Ishikawa (cell line): ENCODE results near the gene RHBDF2.

Experiments used
- CEBPB ChIP-seq: IDR thresholded peaks from 2 replicates; pipeline ENCODE4 v1.6.1; 2012
- CREB1 ChIP-seq: IDR thresholded peaks from 2 replicates; pipeline ENCODE4 v1.6.1; 2012; ENCODE audit warnings: low read depth
- EGR1 ChIP-seq: IDR thresholded peaks from 2 replicates; pipeline ENCODE4 v1.6.1; 2012
- EP300 ChIP-seq: IDR thresholded peaks from 2 replicates; pipeline ENCODE4 v1.6.1; 2012; ENCODE audit warnings: borderline replicate concordance
- FOXM1 ChIP-seq: IDR thresholded peaks from 2 replicates; pipeline ENCODE4 v1.6.1; 2012; ENCODE audit warnings: low read depth, borderline replicate concordance
- MAX ChIP-seq: IDR thresholded peaks from 2 replicates; pipeline ENCODE4 v1.6.1; 2012
- NFIC ChIP-seq: IDR thresholded peaks from 2 replicates; pipeline ENCODE4 v1.6.1; 2012
- RAD21 ChIP-seq: IDR thresholded peaks from 2 replicates; pipeline ENCODE4 v1.6.1; 2012; ENCODE audit warnings: low read depth
- REST ChIP-seq: IDR thresholded peaks from 2 replicates; pipeline ENCODE4 v1.6.1; 2012; ENCODE audit warnings: low read depth, mild to moderate bottlenecking
- TAF1 ChIP-seq: IDR thresholded peaks from 2 replicates; pipeline ENCODE4 v1.6.1; 2012; ENCODE audit warnings: low read depth, mild to moderate bottlenecking
- TCF12 ChIP-seq: IDR thresholded peaks from 2 replicates; pipeline ENCODE4 v1.6.1; 2012; ENCODE audit warnings: low read depth
- TEAD4 ChIP-seq: IDR thresholded peaks from 2 replicates; pipeline ENCODE4 v1.6.1; 2012
- YY1 ChIP-seq: IDR thresholded peaks from 2 replicates; pipeline ENCODE4 v1.6.1; 2012; ENCODE audit warnings: low read depth
- ZBTB7A ChIP-seq: IDR thresholded peaks from 2 replicates; pipeline ENCODE4 v1.6.1; 2012; ENCODE audit warnings: low read depth
- TF ChIP-seq, protein P1 (sequence below): IDR thresholded peaks from 2 replicates; pipeline ENCODE4 v1.6.1; 2012

Gene RHBDF2

GRCh38 chr17:76497979-76498875 is 3.0 kb downstream of the RHBDF2 start:
- no peak for TF ChIP-seq EP300

DNA sequence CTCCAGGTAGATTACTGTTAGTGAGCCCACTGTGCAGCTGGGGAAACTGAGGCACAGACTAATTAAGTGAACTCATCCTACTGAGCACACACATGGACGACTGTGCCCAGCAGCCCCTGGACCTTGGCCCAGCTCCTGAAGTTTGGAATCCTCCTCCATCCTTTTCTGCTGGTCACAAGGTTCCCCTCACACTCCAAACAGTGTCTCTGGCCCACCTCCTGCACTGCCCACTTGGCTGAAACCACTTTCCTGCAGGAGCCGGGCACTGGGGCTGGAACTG is 3.6 kb downstream of the RHBDF2 start:
- TF ChIP-seq EGR1 (no peak), EP300 (no peak), YY1 (no peak), TAF1 (no peak), RAD21 (no peak), NFIC (no peak), CREB1 (no peak)

DNA sequence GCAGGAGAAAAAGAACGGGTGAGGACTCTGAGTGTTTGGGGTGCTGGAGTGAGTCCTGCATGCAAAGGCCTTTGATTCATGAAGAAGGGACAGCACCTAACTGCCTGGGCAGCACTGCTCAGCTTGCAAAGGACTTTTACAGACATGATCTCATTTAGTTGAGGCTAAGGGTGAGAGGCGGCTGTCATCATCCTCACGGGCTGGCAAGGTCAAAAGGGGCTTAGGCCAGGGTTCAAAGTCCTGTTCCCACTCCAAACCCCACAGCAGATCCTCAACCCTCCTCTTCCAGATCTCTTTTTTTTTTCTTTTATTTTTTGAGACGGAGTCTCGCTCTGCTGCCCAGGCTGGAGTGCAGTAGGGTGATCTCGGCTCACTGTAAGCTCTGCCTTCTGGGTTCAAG is 4.8 kb downstream of the RHBDF2 start:
- TF ChIP-seq REST, result no peak
- TF ChIP-seq EP300, result no peak
- no peak for TF ChIP-seq CEBPB
- TF ChIP-seq FOXM1, result no peak
- no peak for TF ChIP-seq RAD21
- no peak for TF ChIP-seq NFIC
- no peak for TF ChIP-seq CREB1
- no peak for TF ChIP-seq ZBTB7A
- TF ChIP-seq, protein P1, sequence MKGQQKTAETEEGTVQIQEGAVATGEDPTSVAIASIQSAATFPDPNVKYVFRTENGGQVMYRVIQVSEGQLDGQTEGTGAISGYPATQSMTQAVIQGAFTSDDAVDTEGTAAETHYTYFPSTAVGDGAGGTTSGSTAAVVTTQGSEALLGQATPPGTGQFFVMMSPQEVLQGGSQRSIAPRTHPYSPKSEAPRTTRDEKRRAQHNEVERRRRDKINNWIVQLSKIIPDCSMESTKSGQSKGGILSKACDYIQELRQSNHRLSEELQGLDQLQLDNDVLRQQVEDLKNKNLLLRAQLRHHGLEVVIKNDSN, result no peak
- no peak for TF ChIP-seq MAX
- no peak for TF ChIP-seq TCF12
- no peak for TF ChIP-seq EGR1
- no peak for TF ChIP-seq TAF1
- TF ChIP-seq TEAD4, result no peak
- no peak for TF ChIP-seq YY1

DNA sequence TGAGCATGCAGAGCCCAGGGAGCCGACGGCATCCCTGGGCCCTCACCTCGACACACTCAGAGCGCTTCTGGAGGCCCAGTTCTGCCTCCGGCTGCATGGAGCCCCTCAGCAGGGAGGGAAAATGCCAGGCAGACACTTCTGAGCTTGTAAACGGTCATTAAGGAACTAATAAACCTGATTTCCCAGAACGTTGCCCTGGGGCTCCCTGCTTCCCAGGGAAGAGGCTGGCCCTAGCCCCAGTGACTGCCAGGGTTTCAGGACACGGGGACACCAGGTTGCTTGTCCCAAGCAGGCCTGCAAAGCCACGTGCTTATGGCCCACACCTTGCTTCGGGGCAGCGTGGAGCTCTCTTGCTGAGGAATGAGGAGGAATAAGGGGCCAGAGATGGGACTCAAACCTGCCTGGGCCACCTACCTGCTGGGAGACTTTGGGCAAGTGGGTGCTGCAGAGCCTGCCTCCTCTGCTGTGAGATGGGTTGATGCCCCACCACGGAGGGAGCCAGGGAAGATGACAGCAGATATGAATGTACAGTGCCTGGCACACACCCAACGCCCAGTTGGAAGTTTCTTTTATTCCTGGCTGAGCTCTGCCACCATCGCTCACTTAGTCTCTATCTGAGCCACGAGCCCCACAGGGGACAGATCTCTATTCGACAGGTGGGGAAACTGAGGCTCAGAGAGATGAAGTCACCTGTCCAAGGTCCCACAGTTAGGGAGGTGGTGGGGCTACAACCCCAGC is 5.4 kb downstream of the RHBDF2 start:
- TF ChIP-seq TEAD4 (no peak), NFIC (no peak), CREB1 (no peak), RAD21 (no peak), REST (no peak), FOXM1 (no peak), YY1 (no peak), TCF12 (no peak), ZBTB7A (no peak), EP300 (no peak), TAF1 (no peak), EGR1 (no peak), MAX (no peak), CEBPB (no peak)
- TF ChIP-seq, protein P1, result no peak

GRCh38 chr17:76493505-76494167 is 7.6 kb downstream of the RHBDF2 start:
- TF ChIP-seq, protein P1, result no peak
- no peak for TF ChIP-seq CEBPB
- no peak for TF ChIP-seq NFIC
- no peak for TF ChIP-seq YY1
- TF ChIP-seq MAX, result no peak
- TF ChIP-seq RAD21, result no peak
- no peak for TF ChIP-seq TCF12
- no peak for TF ChIP-seq TEAD4
- no peak for TF ChIP-seq ZBTB7A
- no peak for TF ChIP-seq TAF1
- TF ChIP-seq FOXM1, result no peak
- TF ChIP-seq REST, result no peak
- no peak for TF ChIP-seq CREB1
